ENCODE results near the gene PMM2. TPM values are rescaled to one million over a fixed set of nuclear protein-coding genes. Genes with fewer than 3 reads are reported as not detected.
"Not testable (repeated sequence)": the region's sequence is repeated elsewhere in the genome, so short reads cannot be mapped to it uniquely, and the experiment has no call there.

The PMM2 gene
- total RNA-seq (10 to 100 TPM in 8 of 9 donors, 1 to 10 TPM in 1; 7.4 to 69.9 (median 23.1) TPM), polyA plus RNA-seq (10 to 100 TPM; 12.3 to 81.1 (median 29.6) TPM)
- long read RNA-seq, donor 1, full-length matches to known transcripts, result 15 of 31 reads
- long read RNA-seq, donor 1, partial matches to known transcripts, result 16 of 31 reads
- long read RNA-seq, donor 1, other reads (novel, unspliced or antisense), result 0 of 31 reads
- long read RNA-seq, donor 2, partial matches to known transcripts, result 0 of 5 reads
- long read RNA-seq, donor 2, other reads (novel, unspliced or antisense), result 0 of 5 reads
- long read RNA-seq, donor 3, transcript PMM2-201 (8 exons, 2,313 nt), result major isoform, 5 of 5 reads
- long read RNA-seq, donor 3, partial matches to known transcripts, result 0 of 5 reads
- long read RNA-seq, donor 3, other reads (novel, unspliced or antisense), result 0 of 5 reads
- long read RNA-seq, donor 4, transcript PMM2-201 (8 exons, 2,313 nt), result major isoform, 7 of 11 reads
- long read RNA-seq, donor 4, partial matches to known transcripts, result 4 of 11 reads
- long read RNA-seq, donor 4, other reads (novel, unspliced or antisense), result 0 of 11 reads
- long read RNA-seq, donor 5, transcript PMM2-201 (8 exons, 2,313 nt), result major isoform, 39 of 42 reads
- long read RNA-seq, donor 5, partial matches to known transcripts, result 0 of 42 reads
- long read RNA-seq, donor 5, other reads (novel, unspliced or antisense), result 1 of 42 reads
- long read RNA-seq, donor 6, partial matches to known transcripts, result 4 of 10 reads
- long read RNA-seq, donor 6, other reads (novel, unspliced or antisense), result 5 of 10 reads
- long read RNA-seq, donor 7, partial matches to known transcripts, result 0 of 1 reads
- long read RNA-seq, donor 7, other reads (novel, unspliced or antisense), result 0 of 1 reads
- long read RNA-seq, donor 8, transcript PMM2-201 (8 exons, 2,313 nt), result major isoform, 15 of 25 reads
- long read RNA-seq, donor 8, partial matches to known transcripts, result 6 of 25 reads
- long read RNA-seq, donor 8, other reads (novel, unspliced or antisense), result 0 of 25 reads
- long read RNA-seq, donor 9, transcript PMM2-201 (8 exons, 2,313 nt), result major isoform, 6 of 13 reads
- long read RNA-seq, donor 9, partial matches to known transcripts, result 5 of 13 reads
- long read RNA-seq, donor 9, other reads (novel, unspliced or antisense), result 0 of 13 reads
- long read RNA-seq, donor 10, transcript PMM2-201 (8 exons, 2,313 nt), result major isoform, 10 of 22 reads
- long read RNA-seq, donor 10, partial matches to known transcripts, result 0 of 22 reads
- long read RNA-seq, donor 10, other reads (novel, unspliced or antisense), result 10 of 22 reads

- Histone ChIP-seq H3K4me3 (peak within 1 kb of the TSS; percentile 81 to 99 (median 94)), H3K4me1 (replicated peaks in 1 of 2) (peaks cover 24 to 31% of the 10 kb centered on the region in 2 donors), H3K27ac (peak within 1 kb of the TSS; percentile 41 to 92 (median 63)), H3K27me3 (no peaks in the 10 kb centered on the region), H3K36me3 (replicated peaks in 1 of 2) (peaks cover 0 to 11% of the 10 kb centered on the region in 2 donors), H3K9me3 (replicated peaks in 1 of 3) (no peaks in the 10 kb centered on the region)
- intact Hi-C loops (cut with DNase I), result loop anchor here in 1 of 2 donors (5.0 to 10.0 kb wide), 2 partner anchors 80 to 233 kb away; no protein-coding TSS in a partner anchor
- no peak for TF ChIP-seq POLR2A (IDR thresholded peaks at IDR 0.05)
- TF ChIP-seq CTCF (IDR thresholded peaks at IDR 0.05), result peak in 1 of 6 experiments; percentile 27
- DNase-seq, result peak; percentile 94 to 98 (median 97)
- 1 to 4% (median 1%) methylated on average over 5 to 61 of the region's 61 CpGs for WGBS, 4 donors
Observed at GRCh38 chr16:8797364-8798173, at the start of gene PMM2, which contains the start of gene TMEM186. TSS of gene PMM2 (plus strand) at chr16:8797839. CDS start at chr16:8797883, 44 bp downstream. TSS of gene TMEM186 (minus strand) at chr16:8797639. CDS start at chr16:8797614, 25 bp downstream.

- intact Hi-C loops (cut with DNase I); DNase-seq; H3K27ac ChIP-seq; H3K4me1 ChIP-seq (replicated peaks in 1 of 2); H3K36me3 ChIP-seq (replicated peaks in 1 of 2); H3K4me3 ChIP-seq; H3K27me3 ChIP-seq; H3K9me3 ChIP-seq (replicated peaks in 1 of 3): not testable (repeated sequence)
- 83 to 90% (median 86%) methylated on average over 9 of the region's 9 CpGs for WGBS, 4 donors
Observed at GRCh38 chr16:8748944-8749343, 48.7 kb upstream of the PMM2 start.

GRCh38 chr16:8751481-8752311 lies 45.9 kb upstream of the PMM2 start:
- TF ChIP-seq POLR2A (IDR thresholded peaks at IDR 0.05), result no peak
- TF ChIP-seq CTCF (IDR thresholded peaks at IDR 0.05), result no peak
- WGBS, 4 donors, result 73 to 90% (median 83%) methylated on average over 6 to 14 of the region's 14 CpGs
- DNase-seq, result peak in 3 of 7 donors; percentile 18 to 29 (median 23)
- intact Hi-C loops (cut with DNase I), result no loop called here
- H3K9me3 ChIP-seq (replicated peaks in 1 of 3), result no peaks in the 10 kb centered on the region
- no peak overlapping the region for H3K4me3 ChIP-seq
- H3K27ac ChIP-seq, result no peak overlapping the region
- H3K36me3 ChIP-seq (replicated peaks in 1 of 2), result peaks cover 0 to 3% of the 10 kb centered on the region in 2 donors
- no peaks in the 10 kb centered on the region for H3K4me1 ChIP-seq (replicated peaks in 1 of 2)
- no peaks in the 10 kb centered on the region for H3K27me3 ChIP-seq

Data from adrenal gland (tissue), 19 donors.